Large intestine (tissue), 1 donor: ENCODE data around the gene MEN1. TPM values are rescaled to one million over a fixed set of nuclear protein-coding genes. Genes with fewer than 3 reads are reported as not detected.

Source experiments
- polyA plus RNA-seq: library from polyadenylated mRNA; unstranded; fragments of 120-200 nt; gene quantifications from one replicate; pipeline ENCODE4 v1.2.1, GENCODE V29; 2013

Gene MEN1
- polyA plus RNA-seq, 1 donor: 29.0 TPM

Other genes starting within 250 kb of the MEN1 start
- gene SLC22A12, start 219.3 kb downstream of the MEN1 start, polyA plus RNA-seq: 0.03 TPM
- gene NRXN2, start 87.4 kb downstream of the MEN1 start, polyA plus RNA-seq: 13.8 TPM
- gene RASGRP2, start 66.4 kb downstream of the MEN1 start, polyA plus RNA-seq: 10.7 TPM
- 2.4 TPM for gene PYGM, start 50.6 kb downstream of the MEN1 start, polyA plus RNA-seq
- gene SF1, start 32.0 kb downstream of the MEN1 start, polyA plus RNA-seq: 360 TPM
- 13.5 TPM for gene MAP4K2, start 7.3 kb downstream of the MEN1 start, polyA plus RNA-seq
- gene CDC42BPG, start 34.1 kb upstream of the MEN1 start, polyA plus RNA-seq: 5.5 TPM
- 94.8 TPM for gene EHD1, start 68.1 kb upstream of the MEN1 start, polyA plus RNA-seq
- gene ATG2A, start 106.7 kb upstream of the MEN1 start, polyA plus RNA-seq: 18.4 TPM
- gene PPP2R5B, start 114.1 kb upstream of the MEN1 start, polyA plus RNA-seq: 11.6 TPM
- gene GPHA2, start 125.3 kb upstream of the MEN1 start, polyA plus RNA-seq: 0.24 TPM
- gene MAJIN, start 161.6 kb upstream of the MEN1 start, polyA plus RNA-seq: 0.09 TPM
- gene BATF2, start 186.4 kb upstream of the MEN1 start, polyA plus RNA-seq: 15.7 TPM
- 83.3 TPM for gene ARL2, start 203.6 kb upstream of the MEN1 start, polyA plus RNA-seq
- 37.7 TPM for gene SNX15, start 216.9 kb upstream of the MEN1 start, polyA plus RNA-seq
- gene SAC3D1, start 230.7 kb upstream of the MEN1 start, polyA plus RNA-seq: 8.9 TPM
- 8.9 TPM for gene NAALADL1, start 248.0 kb upstream of the MEN1 start, polyA plus RNA-seq